ENCODE measurements around the gene IGHMBP2.

- TF ChIP-seq, protein P1, sequence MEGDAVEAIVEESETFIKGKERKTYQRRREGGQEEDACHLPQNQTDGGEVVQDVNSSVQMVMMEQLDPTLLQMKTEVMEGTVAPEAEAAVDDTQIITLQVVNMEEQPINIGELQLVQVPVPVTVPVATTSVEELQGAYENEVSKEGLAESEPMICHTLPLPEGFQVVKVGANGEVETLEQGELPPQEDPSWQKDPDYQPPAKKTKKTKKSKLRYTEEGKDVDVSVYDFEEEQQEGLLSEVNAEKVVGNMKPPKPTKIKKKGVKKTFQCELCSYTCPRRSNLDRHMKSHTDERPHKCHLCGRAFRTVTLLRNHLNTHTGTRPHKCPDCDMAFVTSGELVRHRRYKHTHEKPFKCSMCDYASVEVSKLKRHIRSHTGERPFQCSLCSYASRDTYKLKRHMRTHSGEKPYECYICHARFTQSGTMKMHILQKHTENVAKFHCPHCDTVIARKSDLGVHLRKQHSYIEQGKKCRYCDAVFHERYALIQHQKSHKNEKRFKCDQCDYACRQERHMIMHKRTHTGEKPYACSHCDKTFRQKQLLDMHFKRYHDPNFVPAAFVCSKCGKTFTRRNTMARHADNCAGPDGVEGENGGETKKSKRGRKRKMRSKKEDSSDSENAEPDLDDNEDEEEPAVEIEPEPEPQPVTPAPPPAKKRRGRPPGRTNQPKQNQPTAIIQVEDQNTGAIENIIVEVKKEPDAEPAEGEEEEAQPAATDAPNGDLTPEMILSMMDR (tag by site-specific recombination; IDR thresholded peaks at IDR 0.05), result no peak
- TF ChIP-seq EGR2 (tag by site-specific recombination; IDR thresholded peaks at IDR 0.05; ENCODE audit: low read depth) (no peak), YY1 (tag by site-specific recombination; IDR thresholded peaks at IDR 0.05) (no peak), ZBTB17 (tag by site-specific recombination; IDR thresholded peaks at IDR 0.05) (no peak), ZNF785 (tag by site-specific recombination; IDR thresholded peaks at IDR 0.05) (no peak), HOXD13 (CRISPR knock-in tag; IDR thresholded peaks at IDR 0.05; ENCODE audit: borderline replicate concordance) (no peak), ZNF354C (tag by site-specific recombination; IDR thresholded peaks at IDR 0.05; ENCODE audit: borderline replicate concordance, low read depth) (no peak), ZNF624 (tag by site-specific recombination; IDR thresholded peaks at IDR 0.05) (no peak), ZNF747 (tag by site-specific recombination; IDR thresholded peaks at IDR 0.05) (no peak), REPIN1 (tag by site-specific recombination; IDR thresholded peaks at IDR 0.05; ENCODE audit: low read depth) (no peak), ZNF777 (tag by site-specific recombination; IDR thresholded peaks at IDR 0.05; ENCODE audit: borderline replicate concordance) (no peak), ZNF626 (tag by site-specific recombination; IDR thresholded peaks at IDR 0.05) (no peak)
- TF ChIP-seq, protein P2, sequence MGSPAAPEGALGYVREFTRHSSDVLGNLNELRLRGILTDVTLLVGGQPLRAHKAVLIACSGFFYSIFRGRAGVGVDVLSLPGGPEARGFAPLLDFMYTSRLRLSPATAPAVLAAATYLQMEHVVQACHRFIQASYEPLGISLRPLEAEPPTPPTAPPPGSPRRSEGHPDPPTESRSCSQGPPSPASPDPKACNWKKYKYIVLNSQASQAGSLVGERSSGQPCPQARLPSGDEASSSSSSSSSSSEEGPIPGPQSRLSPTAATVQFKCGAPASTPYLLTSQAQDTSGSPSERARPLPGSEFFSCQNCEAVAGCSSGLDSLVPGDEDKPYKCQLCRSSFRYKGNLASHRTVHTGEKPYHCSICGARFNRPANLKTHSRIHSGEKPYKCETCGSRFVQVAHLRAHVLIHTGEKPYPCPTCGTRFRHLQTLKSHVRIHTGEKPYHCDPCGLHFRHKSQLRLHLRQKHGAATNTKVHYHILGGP (tag by site-specific recombination; IDR thresholded peaks at IDR 0.05), result no peak
Observed at GRCh38 chr11:68977781-68978625, 74.3 kb downstream of the IGHMBP2 start.
